ENCODE data around the gene DAP.

GRCh38 chr5:10789726-10790125 is 28.7 kb upstream of the DAP start:
- TF ChIP-seq POLR2AphosphoS5 (IDR thresholded peaks at IDR 0.05) (no peak), CTCF (IDR thresholded peaks at IDR 0.05) (no peak), POLR2A (IDR thresholded peaks at IDR 0.05; ENCODE audit: low read depth) (no peak), EP300 (IDR thresholded peaks at IDR 0.05) (no peak)

Measured in esophagus muscularis mucosa (tissue), 4 donors.